Transverse colon (tissue), 4 donors: ENCODE data around the gene VAV2. TPM values are rescaled to one million over a fixed set of nuclear protein-coding genes. Genes with fewer than 3 reads are reported as not detected.

Experiments used
- DNase-seq: peaks from one replicate; pipeline ENCODE4 v3.0.0-alpha.2; 2019
- H3K27ac ChIP-seq, 4 donors: fragments of 200-600 bp; sonication (generic); 2 replicates each; pipeline ENCODE4 v1.5.1; 2016 to 2018; ENCODE audit warnings: inconsistent platforms in 4 of 4
- H3K27me3 ChIP-seq: fragments of 200-600 bp; sonication (generic); 2 replicates; pipeline ENCODE4 v1.5.1; 2017; ENCODE audit warnings: inconsistent platforms
- H3K36me3 ChIP-seq, 4 donors: fragments of 200-600 bp; sonication (generic); 2 replicates each; pipeline ENCODE4 v1.5.1; 2017 to 2019; ENCODE audit warnings: inconsistent platforms in 4 of 4
- H3K4me1 ChIP-seq, 4 donors: fragments of 200-600 bp; sonication (generic); 2 replicates each; pipeline ENCODE4 v1.5.1; 2017 to 2020; ENCODE audit warnings: inconsistent platforms in 4 of 4
- H3K4me3 ChIP-seq, 4 donors: fragments of 200-600 bp; sonication (generic); 1 replicate in 1 of 4; 2 replicates in 3 of 4; pipeline versions ENCODE4 v1.5.1 to v1.6.1; 2017 to 2019; ENCODE audit warnings: inconsistent platforms in 4 of 4
- H3K9me3 ChIP-seq, 2 donors: fragments of 200-600 bp; sonication (generic); 2 replicates each; pipeline ENCODE4 v1.5.1; 2017 to 2019; ENCODE audit warnings: inconsistent platforms in 2 of 2
- EP300 ChIP-seq: sonication (generic); formaldehyde crosslinking; IDR thresholded peaks from one replicate; pipeline ENCODE4 v1.6.1; 2017; ENCODE audit warnings: antibody characterized with exemption, low read depth
- POLR2A ChIP-seq: fragments of 450-650 bp; IDR thresholded peaks from one replicate; pipeline ENCODE4 v1.6.1; 2016; ENCODE audit warnings: antibody characterized with exemption, mild to moderate bottlenecking, moderate library complexity
- POLR2AphosphoS5 ChIP-seq, 3 donors: sonication (generic); formaldehyde crosslinking; IDR thresholded peaks; one replicate each; pipeline ENCODE4 v1.6.1; 2016; ENCODE audit warnings: antibody characterized with exemption in 3 of 3
- WGBS, 2 donors: methylation state at CpG; one replicate each; pipeline ENCODE4 v1.1.5; 2018; ENCODE audit warnings: low coverage in 1 of 2; 5-methylcytosine and 5-hydroxymethylcytosine counted together
- in situ Hi-C, 4 donors: fragments of 200-750 bp; cut with MboI; loops; one replicate each; pipeline versions ENCODE4 v1.15.0 to v1.15.1; 2017; ENCODE audit warnings: low sequenced_read_pairs in 3 of 4, low pct_ligation_motif_present in 1 of 4, low pct_unique_long_range_greater_than_20kb in 1 of 4
- intact Hi-C: fragments of 100-400 bp; cut with DNase I; formaldehyde crosslinking; loops from one replicate; pipeline ENCODE4 v1.15.1; 2023; ENCODE audit warnings: low total_unique reads
- total RNA-seq, 4 donors: library from RNA; depleted of rRNA; stranded (reverse); fragments of >200 nt; gene quantifications; one replicate each; pipeline ENCODE4 v1.1.0, GENCODE V29; 2016
- TF ChIP-seq, protein P1 (sequence below), 5 experiments: fragments of 200-600 bp in 3 of 5; fragments of 450-650 bp in 2 of 5; sonication (generic) in 3 of 5; IDR thresholded peaks; 1 replicate in 2 of 5; 2 replicates in 3 of 5; pipeline ENCODE4 v1.5.1; 2016 to 2017; ENCODE audit warnings: antibody characterized with exemption in 5 of 5, inconsistent platforms in 3 of 5, mild to moderate bottlenecking in 2 of 5, moderate library complexity in 1 of 5

VAV2 gene, protein sequence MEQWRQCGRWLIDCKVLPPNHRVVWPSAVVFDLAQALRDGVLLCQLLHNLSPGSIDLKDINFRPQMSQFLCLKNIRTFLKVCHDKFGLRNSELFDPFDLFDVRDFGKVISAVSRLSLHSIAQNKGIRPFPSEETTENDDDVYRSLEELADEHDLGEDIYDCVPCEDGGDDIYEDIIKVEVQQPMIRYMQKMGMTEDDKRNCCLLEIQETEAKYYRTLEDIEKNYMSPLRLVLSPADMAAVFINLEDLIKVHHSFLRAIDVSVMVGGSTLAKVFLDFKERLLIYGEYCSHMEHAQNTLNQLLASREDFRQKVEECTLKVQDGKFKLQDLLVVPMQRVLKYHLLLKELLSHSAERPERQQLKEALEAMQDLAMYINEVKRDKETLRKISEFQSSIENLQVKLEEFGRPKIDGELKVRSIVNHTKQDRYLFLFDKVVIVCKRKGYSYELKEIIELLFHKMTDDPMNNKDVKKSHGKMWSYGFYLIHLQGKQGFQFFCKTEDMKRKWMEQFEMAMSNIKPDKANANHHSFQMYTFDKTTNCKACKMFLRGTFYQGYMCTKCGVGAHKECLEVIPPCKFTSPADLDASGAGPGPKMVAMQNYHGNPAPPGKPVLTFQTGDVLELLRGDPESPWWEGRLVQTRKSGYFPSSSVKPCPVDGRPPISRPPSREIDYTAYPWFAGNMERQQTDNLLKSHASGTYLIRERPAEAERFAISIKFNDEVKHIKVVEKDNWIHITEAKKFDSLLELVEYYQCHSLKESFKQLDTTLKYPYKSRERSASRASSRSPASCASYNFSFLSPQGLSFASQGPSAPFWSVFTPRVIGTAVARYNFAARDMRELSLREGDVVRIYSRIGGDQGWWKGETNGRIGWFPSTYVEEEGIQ
- 10 to 100 TPM in 3 of 4 donors, 1 to 10 TPM in 1; 8.2 to 52.4 (median 24.5) TPM for total RNA-seq

DNA sequence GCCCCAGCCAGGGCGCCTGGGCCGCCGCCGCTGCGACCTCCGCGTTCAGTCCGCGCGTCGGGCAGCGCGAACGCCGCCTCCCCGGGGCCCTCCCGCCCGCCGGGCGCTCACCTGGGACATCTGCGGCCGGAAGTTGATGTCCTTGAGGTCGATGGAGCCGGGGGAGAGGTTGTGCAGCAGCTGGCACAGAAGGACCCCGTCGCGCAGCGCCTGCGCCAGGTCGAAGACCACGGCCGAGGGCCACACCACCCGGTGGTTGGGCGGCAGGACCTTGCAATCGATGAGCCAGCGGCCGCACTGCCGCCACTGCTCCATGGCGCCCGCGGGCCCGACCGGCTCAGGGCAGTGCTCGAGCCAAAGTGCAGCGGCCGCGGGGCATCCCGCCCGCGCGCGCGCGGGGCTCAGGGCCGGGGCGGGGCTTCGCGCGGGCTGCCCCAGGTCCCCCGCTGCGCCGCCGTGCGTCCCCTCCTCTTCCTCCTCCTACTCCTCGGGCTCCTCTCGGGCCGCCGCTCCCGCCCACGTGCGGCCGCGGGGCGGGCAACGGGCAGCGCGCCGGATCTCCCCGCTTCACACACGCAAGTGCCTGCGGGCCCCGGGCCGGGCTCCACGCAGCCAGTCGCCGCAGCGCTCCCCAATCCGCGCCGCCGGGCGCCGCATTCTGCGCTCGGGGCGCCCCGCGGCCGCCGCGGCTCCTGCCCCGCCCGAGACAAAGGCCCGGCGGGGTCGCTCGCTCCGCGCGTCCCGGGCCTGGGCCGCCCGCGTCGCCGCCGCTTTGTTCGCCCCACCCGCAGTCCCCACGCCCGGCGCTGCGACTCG, at the start of gene VAV2:
Gene VAV2, minus strand, starts transcription at position 361 of the 816 bp plus-strand sequence. Its CDS starts 46 bp downstream, at position 315.
- H3K9me3 ChIP-seq = no peaks in the 10 kb centered on the region
- TF ChIP-seq POLR2A (peak; percentile 37), POLR2AphosphoS5 (IDR thresholded peaks at IDR 0.05) (no peak)
- in situ Hi-C loops = no loop called here
- H3K36me3 ChIP-seq = no peaks in the 10 kb centered on the region
- H3K27me3 ChIP-seq = no peaks in the 10 kb centered on the region
- 1% methylated on average over 32 of the region's 124 CpGs; no CpG with 5 or more reads in 1 of the 2 donors for WGBS, 2 donors
- peak within 1 kb of the TSS; percentile 88 to 94 (median 90) for H3K27ac ChIP-seq
- H3K4me3 ChIP-seq = peak within 1 kb of the TSS; percentile 61 to 87 (median 72)
- intact Hi-C loops = loop anchor here (2.0 kb wide), 1 partner anchor 197 kb away; no protein-coding TSS in a partner anchor
- H3K4me1 ChIP-seq = peaks cover 8 to 34% (median 27%) of the 10 kb centered on the region in 4 donors
- peak; percentile 70 for DNase-seq

DNA sequence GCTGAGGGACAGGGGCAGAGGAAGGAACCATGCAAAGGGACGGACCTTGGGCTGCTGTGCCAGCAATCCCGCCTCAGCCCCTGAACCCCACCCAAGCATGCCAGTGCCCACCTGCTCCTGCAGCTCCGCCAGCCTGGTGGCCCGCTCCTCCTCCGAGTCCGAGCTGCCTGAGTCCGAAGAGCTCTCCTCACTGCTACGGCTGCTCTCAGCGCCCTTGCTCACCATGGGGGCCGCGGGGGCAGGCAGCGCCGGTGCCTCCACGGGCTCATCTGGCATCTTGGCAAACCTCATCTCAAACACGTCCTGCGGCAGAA, 49.5 kb upstream of the VAV2 start:
- H3K27me3 ChIP-seq = no peaks in the 10 kb centered on the region
- peaks cover 0 to 5% (median 1%) of the 10 kb centered on the region in 4 donors for H3K4me1 ChIP-seq
- TF ChIP-seq POLR2AphosphoS5 (IDR thresholded peaks at IDR 0.05) (no peak), POLR2A (no peak), EP300 (no peak)
- TF ChIP-seq, protein P1, sequence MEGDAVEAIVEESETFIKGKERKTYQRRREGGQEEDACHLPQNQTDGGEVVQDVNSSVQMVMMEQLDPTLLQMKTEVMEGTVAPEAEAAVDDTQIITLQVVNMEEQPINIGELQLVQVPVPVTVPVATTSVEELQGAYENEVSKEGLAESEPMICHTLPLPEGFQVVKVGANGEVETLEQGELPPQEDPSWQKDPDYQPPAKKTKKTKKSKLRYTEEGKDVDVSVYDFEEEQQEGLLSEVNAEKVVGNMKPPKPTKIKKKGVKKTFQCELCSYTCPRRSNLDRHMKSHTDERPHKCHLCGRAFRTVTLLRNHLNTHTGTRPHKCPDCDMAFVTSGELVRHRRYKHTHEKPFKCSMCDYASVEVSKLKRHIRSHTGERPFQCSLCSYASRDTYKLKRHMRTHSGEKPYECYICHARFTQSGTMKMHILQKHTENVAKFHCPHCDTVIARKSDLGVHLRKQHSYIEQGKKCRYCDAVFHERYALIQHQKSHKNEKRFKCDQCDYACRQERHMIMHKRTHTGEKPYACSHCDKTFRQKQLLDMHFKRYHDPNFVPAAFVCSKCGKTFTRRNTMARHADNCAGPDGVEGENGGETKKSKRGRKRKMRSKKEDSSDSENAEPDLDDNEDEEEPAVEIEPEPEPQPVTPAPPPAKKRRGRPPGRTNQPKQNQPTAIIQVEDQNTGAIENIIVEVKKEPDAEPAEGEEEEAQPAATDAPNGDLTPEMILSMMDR (IDR thresholded peaks at IDR 0.05) = no peak
- in situ Hi-C loops (no loop called here), intact Hi-C loops (no loop called here)
- no peak overlapping the region for H3K4me3 ChIP-seq
- DNase-seq = no peak
- H3K36me3 ChIP-seq = peaks cover 0 to 24% (median 8%) of the 10 kb centered on the region in 4 donors
- WGBS, 2 donors = 94% methylated on average over 15 of the region's 16 CpGs; no CpG with 5 or more reads in 1 of the 2 donors
- no peaks in the 10 kb centered on the region for H3K9me3 ChIP-seq
- H3K27ac ChIP-seq = no peak overlapping the region

DNA sequence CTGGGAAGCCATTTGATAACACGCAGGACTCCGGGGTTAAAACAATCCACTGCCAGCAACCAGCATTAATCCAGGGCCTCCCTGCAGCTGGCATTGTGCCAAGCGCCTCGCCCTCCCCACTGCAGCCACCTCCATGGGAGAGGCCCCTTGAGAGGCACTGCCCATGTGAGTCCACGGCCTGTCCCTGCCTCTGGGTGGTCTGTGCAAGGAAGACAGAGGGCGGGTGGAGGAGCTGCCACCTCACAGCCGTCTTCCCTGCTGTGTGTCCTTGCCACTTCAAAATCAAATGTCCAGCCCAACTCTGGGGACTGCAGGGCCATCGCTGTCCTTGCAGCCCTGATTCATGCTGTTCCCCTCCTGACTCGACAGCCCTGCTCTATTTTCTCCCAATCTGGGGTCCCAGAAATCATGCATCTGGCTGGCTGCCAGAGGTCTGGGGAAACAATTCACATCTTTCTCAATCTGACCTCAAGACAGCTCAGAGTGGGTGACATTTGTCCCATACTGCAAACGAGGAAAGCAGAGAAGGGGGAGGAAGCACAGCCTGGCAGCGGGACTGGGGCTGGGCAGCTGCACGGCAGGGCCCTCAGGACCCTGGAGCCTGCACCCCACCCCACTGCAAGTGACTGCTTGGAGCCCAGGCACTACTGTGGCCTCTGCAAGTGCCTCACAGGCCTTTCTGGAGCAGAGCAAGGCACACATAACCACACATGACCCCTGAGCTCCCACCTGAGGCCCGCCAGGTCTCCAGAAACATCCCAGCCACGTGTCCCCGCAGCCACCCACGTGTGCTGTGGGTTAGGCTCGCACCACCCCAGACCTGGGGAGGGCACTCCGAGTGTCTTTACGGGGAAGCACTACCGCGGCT, 48.9 kb upstream of the VAV2 start:
- TF ChIP-seq, protein P1 (IDR thresholded peaks at IDR 0.05) = no peak
- no peak for TF ChIP-seq POLR2A
- TF ChIP-seq POLR2AphosphoS5 (IDR thresholded peaks at IDR 0.05) = no peak
- no peak for TF ChIP-seq EP300
- in situ Hi-C loops = no loop called here
- H3K27ac ChIP-seq = no peak overlapping the region
- H3K4me3 ChIP-seq = no peak overlapping the region
- peaks cover 0 to 30% (median 9%) of the 10 kb centered on the region in 4 donors for H3K36me3 ChIP-seq
- peak; percentile 31 for DNase-seq
- intact Hi-C loops = no loop called here
- H3K4me1 ChIP-seq = peaks cover 0 to 5% (median 1%) of the 10 kb centered on the region in 4 donors
- H3K9me3 ChIP-seq = no peaks in the 10 kb centered on the region
- 57 to 67% methylated on average over 2 to 17 of the region's 21 CpGs for WGBS, 2 donors
- H3K27me3 ChIP-seq = no peaks in the 10 kb centered on the region

DNA sequence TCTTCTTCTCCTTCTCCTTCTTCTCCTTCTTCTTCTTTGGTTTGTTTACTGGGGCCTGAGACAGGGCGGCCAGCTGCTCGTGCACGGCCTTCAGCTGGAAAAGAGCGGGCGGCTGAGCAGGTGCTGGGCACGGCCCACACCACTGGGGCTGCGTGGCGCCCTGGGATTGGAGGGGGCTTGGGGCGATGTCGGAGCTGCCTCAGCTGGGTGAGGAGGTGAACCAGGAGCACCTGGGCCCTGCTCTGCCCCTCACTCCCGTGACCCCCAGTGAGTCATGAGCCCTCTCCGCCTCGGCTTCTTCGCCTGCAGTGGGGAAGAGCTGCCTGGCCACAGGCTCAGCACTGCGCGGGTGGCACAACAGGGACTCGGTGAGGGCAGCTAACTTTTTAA, 48.0 kb upstream of the VAV2 start:
- Histone ChIP-seq H3K27ac (no peak overlapping the region), H3K4me1 (peaks cover 0 to 5% (median 1%) of the 10 kb centered on the region in 4 donors), H3K27me3 (no peaks in the 10 kb centered on the region), H3K4me3 (no peak overlapping the region), H3K9me3 (no peaks in the 10 kb centered on the region), H3K36me3 (peaks cover 0 to 38% (median 9%) of the 10 kb centered on the region in 4 donors)
- DNase-seq = no peak
- in situ Hi-C loops (no loop called here), intact Hi-C loops (no loop called here)
- TF ChIP-seq, protein P1 (IDR thresholded peaks at IDR 0.05) = no peak
- TF ChIP-seq EP300 (no peak), POLR2A (no peak), POLR2AphosphoS5 (IDR thresholded peaks at IDR 0.05) (no peak)
- 94% methylated on average over 17 of the region's 17 CpGs; no CpG with 5 or more reads in 1 of the 2 donors for WGBS, 2 donors
